SIG-M5 (cell line): Measurements from ENCODE around the gene ZNF710.

ENCODE experiments used
- DNase-seq: peaks from one replicate; lab custom pipeline; 2025; lab: John Stamatoyannopoulos, UW

The ZNF710 gene

DNA sequence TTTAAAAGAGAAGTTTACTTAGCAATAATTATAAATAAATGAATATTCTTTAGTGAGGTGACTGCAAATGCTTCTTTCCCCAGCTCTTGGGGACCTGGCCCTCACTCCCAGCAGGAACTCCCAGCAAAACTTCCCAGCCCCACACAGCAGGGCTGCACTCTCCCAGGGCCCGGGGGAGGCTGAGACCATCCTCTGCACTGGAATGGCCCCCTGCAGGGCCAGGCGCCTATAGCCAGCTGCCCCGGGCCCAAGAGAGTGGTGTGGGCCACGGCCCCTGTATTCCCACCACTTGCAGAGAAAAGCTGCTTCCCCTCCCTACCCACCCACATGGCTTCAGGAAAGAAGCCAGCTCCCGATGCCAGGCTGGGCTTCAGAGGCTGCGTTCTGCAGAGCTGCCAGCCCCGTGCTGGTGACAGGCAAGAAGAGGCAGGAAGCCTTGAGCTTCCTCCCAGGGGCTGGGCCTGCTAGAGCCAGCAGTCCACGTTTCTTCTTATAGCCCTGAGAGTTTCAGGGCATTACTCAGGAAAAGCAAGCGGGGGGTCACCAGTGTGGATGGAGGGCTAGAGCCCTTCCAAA, 81.1 kb downstream of the ZNF710 start:
- no peak for DNase-seq

GRCh38 chr15:90083419-90083818, 82.3 kb downstream of the ZNF710 start:
- no peak for DNase-seq

DNA sequence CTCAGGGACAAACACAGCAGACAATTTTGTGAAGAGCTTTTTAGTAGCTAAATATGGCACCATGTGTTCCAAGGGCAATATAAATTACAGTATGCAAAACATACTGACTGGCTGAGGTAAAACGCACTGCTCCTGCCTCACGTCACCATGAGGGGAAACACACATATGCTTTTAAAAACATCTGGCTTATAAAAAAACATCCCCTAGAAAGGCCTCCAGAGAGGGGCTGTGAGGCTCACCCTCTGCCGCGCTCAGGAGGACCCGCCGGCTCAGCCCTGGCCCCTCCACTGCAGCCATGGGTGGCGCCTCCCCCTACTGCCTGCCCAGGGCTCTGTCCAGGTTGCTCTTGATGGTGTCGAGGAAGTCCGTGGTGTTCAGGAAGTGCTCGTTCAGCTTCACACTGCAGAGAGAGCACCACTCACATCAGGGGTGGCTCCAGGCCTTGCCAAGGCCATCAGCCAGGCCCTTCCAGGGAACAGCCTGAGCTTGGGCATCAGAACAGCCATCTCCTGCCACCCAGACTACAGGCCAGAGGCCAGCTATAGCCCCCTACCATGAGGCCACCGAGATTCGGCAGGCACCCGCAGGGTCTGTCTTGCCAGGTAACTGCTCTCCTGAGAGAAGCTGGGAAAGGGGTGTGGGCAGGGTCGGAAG, 83.0 kb downstream of the ZNF710 start:
- no peak for DNase-seq

DNA sequence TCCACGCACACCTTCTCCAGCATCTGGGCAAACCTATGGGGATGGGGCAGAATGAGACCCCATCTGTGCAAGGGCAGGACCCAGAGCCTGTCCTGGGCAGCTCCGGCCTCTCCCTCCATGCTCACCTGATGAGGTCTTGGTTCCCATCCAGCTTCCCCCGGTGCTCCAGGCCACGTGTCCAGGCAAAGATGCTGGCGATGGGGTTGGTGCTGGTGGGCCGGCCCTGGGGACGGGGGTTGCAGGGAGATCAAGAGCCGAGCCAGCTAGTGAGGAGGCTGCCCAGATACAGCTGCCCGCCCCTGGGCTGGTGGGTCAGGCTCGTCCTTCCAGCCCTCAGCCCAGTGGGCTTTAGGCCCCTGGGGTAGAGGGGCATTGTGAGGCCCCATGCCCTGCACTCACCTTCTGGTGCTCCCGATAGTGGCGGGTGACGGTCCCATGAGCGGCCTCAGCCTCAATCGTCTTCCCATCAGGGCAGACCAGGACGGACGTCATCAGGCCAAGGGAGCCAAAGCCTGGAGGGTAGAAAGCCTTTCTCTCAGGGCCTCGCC, 83.8 kb downstream of the ZNF710 start:
- DNase-seq = no peak

- DNase-seq = no peak
Observed at GRCh38 chr15:90085565-90085964, 84.4 kb downstream of the ZNF710 start.

GRCh38 chr15:90086868-90087268, 85.7 kb downstream of the ZNF710 start:
- no peak for DNase-seq

GRCh38 chr15:90087454-90088154, 86.5 kb downstream of the ZNF710 start:
- DNase-seq = no peak

DNA sequence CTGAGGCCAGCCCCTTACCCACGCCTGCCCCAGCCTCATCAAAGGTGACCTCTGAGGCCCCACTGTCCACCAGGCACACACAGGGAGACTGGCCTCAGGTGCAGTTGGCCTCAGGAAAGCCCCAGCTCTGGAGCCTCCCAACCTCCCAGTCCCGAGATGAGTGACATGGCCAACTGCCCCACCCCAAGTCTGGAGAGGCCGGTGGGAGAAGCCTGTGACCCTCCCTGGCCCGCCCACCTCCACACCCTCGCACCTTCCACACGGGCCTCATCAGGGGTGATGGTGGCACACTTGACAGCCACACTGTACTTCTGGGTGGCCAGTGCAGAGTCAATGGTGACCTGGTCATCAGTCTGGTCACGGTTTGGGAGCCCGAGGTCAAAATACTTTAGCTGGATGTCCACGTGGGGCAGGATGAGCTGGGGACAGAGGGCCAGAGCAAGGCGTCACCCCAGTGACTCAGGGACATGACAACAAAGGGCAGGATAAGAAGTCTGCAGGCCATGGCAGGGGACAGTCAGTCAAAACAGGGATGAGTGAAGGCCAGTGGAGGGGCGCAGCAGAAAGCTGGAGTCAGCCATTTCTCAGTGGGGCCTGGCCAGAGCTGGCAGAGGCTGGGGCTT, 89.2 kb downstream of the ZNF710 start:
- DNase-seq = no peak

DNA sequence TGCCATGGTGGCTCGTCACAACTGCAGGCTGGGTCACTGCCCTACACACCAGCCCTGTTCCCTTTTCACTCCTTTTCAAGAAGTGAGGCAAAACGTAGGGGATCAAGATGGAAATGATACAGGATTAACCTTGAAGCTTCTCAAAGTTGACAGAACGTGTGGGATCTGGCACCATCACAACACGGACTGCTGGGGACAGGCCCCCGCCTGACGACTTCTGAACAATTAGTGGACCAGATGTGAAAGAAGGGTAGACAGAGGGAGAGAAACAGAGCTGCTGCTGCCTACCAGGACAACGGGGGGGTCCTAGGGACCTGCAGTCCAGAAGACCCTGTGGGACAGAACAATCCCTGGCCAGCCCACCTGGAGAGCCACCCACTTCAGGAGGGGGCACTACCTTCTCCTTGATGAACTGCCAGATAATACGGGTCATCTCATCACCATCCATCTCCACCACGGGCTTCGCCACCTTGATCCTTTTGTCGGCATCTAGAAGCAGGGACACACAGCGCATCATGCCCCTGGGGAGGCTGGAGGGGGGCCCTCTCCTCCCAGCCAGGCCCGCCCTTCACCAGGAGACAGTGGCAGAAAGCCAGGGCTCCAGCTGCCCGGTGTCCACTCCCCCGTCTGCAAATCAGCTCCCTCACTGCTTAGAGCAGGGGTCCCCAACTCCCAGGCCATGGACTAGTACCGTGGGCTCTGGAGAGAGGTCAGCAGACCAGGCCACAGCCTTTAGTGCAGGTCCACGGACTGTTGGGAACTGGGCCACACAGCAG, 90.2 kb downstream of the ZNF710 start:
- no peak for DNase-seq

GRCh38 chr15:90095521-90095959, 94.4 kb downstream of the ZNF710 start:
- no peak for DNase-seq

DNA sequence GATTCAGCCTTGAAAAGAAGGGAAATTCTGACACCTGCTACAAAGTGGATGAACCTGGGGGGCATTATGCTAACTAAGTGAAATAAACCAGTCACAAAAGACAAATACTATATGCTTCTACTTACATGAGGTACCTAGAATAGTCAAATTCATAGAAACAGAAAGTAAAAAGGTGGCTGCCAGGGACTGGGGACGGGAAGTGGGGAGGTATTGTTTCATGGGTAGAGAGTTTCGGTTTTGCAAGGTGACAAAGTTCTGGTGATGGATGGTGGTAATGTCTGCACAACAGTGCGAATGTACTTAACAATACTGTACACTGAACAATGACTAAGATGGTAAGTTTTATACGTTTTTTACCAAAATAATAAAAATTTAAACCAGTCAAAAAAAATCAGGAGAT, 96.4 kb downstream of the ZNF710 start:
- DNase-seq = no peak

- no peak for DNase-seq
Observed at GRCh38 chr15:90099072-90099867, 98.1 kb downstream of the ZNF710 start.

DNA sequence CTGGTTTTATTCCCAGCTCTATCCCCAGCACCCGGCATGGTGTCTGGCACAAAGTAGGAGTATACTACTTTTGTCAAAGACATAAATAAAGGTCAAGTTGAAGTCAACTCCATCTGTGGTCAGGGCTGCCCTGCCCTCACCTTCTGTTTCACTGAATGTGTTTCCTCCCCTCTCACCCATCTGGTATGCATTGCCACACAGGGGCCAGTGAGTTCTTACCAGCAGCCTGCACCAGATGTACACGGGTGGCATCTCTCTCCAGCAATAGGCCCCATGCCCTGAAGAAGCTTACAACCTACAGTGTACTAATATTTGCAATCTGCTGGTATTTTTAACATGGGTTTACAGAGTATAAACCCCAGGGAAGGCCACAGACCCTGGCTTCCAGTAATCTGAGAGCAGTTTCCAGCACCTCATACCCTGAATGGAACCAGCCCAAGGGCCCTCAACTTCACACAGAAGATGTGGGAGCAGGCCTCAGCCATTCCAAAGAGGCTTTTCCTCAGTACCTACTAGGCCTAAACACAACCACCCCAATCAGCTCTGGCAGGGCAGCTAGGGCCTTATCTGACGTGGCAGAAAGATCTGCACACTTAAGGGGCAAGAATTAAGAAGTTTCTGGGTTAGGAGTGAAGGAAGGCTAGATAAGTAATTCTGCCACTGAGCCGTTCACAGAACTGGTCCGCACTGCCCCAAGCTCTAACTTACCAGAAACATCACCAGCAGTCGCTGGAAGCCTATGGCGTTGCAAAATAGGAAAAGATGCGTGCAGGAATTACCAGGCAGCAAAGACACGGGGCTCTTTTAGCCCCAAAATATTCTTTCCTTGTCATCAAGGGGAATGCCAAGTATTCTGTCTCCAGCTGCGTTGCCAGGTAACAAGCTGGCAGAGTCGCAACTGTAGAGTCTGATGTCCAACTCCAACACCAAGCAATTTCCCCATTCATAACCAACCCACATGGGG, 99.0 kb downstream of the ZNF710 start:
- DNase-seq = no peak

DNA sequence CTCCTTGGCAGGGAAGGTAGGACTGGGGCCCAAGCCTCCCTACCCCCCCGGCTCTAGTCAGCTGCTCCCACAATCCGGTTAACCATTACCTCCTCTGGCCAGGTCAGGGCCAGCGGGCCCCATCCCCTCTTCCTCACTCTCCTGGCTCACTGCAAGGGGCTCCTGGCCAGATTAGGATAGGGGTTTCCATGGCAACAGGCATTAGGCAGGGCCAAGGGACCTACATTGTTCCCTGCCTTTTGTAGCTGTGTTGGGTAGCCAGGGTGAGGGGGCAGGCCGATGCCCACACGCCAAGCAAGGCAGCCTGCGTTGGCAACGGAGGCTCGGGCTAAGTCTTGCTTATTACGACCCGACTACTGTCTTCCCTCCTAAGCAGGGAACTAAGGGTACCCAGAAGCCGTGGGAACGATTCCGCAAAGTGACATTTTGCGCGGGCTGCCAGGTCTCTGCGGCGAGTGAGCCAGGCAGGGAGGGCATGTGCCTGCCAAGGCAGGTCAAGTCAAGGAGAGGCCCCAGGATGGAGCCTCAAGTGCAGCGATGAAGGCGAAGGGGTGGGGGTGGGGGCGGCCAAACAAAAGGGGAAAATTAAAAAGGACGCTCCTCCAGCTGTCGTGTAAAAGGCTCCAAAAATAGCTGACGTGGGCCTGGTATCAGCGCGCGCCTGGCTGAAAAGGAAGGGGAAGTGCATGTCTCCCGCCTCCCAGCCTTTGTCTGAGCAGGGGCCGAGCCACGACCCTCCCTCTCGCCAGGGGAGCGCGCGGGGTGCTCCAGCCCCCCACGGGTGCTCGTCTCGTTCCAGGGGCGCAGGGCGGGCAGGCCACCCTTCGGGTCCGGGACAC, 100.2 kb downstream of the ZNF710 start:
- DNase-seq = peak; percentile 2

- DNase-seq = no peak
Observed at GRCh38 chr15:90101969-90102890, 101.1 kb downstream of the ZNF710 start, which contains the start of gene IDH2. Gene IDH2, minus strand, starts transcription at chr15:90102468. Its CDS starts 78 bp downstream, at chr15:90102390.

DNA sequence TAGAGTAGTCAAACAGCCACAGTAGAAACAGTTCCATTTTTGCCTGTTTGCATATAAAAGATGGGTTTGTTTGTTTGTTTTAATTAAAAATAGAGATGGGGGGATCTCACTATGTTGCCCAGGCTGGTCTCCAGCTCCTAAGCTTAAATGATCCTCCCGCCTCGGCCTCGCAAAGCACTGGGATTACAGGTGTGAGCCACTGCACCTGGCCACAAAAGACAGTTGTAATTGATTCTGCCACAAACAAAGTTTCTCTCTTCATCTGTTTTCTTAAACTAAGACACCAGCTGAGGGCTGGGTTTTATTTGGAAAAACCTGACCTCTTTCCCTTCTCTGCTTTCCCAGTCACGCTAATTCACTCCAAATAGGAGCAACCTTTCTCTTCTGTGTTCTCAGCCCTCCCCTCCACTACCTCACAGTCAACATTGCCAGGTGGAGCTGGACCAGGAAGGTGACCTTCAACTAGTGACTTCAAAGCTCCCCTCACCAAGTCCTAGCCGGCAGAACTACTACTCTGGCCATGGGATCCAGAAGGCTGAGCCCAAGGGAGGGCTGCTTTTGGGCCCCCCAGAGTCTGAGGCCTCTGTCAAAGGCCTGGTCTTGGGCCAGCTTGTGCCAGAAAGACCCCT, 102.7 kb downstream of the ZNF710 start:
- no peak for DNase-seq

- DNase-seq = no peak
Observed at GRCh38 chr15:90104551-90104950, 103.4 kb downstream of the ZNF710 start.
